ENCODE measurements around the gene PROSER3. TPM values are rescaled to one million over a fixed set of nuclear protein-coding genes. Genes with fewer than 3 reads are reported as not detected.

The PROSER3 gene
- polyA plus RNA-seq, 3 donors: 1.8 to 14.7 (median 2.9) TPM

GRCh38 chr19:35734889-35735288 lies 23.1 kb upstream of the PROSER3 start:
- 93% methylated on average over 4 of the region's 5 CpGs for WGBS (ENCODE audit: insufficient coverage)
- Mint-ChIP-seq H3K4me1 (peaks cover 7% of the 10 kb centered on the region), H3K9me3 (no peaks in the 10 kb centered on the region), H3K27ac (peak overlapping the region in 1 of 7 donors; percentile 10), H3K4me3 (no peak overlapping the region), H3K36me3 (peaks cover 70 to 93% of the 10 kb centered on the region in 2 donors), H3K27me3 (ENCODE audit: low read depth in 3 of 3) (peaks cover 0 to 1% (median 0%) of the 10 kb centered on the region in 3 donors)
- Histone ChIP-seq H3K36me3 (replicated peaks in 1 of 2; ENCODE audit: control insufficient read depth in 1 of 2, insufficient read depth in 2 of 2, low read length in 2 of 2) (peaks cover 82 to 97% of the 10 kb centered on the region in 2 donors), H3K9ac (ENCODE audit: insufficient read depth, low read length, poor library complexity, severe bottlenecking) (no peak overlapping the region), H3K4me1 (ENCODE audit: control insufficient read depth in 1 of 2, insufficient read depth in 2 of 2, low read length in 2 of 2) (peaks cover 6 to 8% of the 10 kb centered on the region in 2 donors), H3K9me3 (replicated peaks in 1 of 2; ENCODE audit: control insufficient read depth in 1 of 2, insufficient read depth in 1 of 2, low read length in 2 of 2) (no peaks in the 10 kb centered on the region), H2AFZ (ENCODE audit: insufficient read depth, low read depth, low read length, poor library complexity, severe bottlenecking) (no peak overlapping the region), H3K27ac (ENCODE audit: low read depth in 1 of 2, low read length in 2 of 2) (no peak overlapping the region), H3K27me3 (ENCODE audit: control insufficient read depth in 2 of 2, insufficient read depth in 2 of 2, low read length in 2 of 2) (no peaks in the 10 kb centered on the region), H3K4me2 (replicated peaks; ENCODE audit: extremely low read depth, low read length, poor library complexity, severe bottlenecking) (no peak overlapping the region), H3K79me2 (ENCODE audit: insufficient read depth, low read length) (peaks cover 10% of the 10 kb centered on the region), H4K20me1 (ENCODE audit: insufficient read depth, low read length) (peaks cover 85% of the 10 kb centered on the region), H3K4me3 (replicated peaks in 1 of 3; ENCODE audit: low read depth in 2 of 3, low read length in 3 of 3) (no peak overlapping the region)
- no peak for DNase-seq
- intact Hi-C loops (cut with micrococcal nuclease): no loop called here
- TF ChIP-seq, protein P1, sequence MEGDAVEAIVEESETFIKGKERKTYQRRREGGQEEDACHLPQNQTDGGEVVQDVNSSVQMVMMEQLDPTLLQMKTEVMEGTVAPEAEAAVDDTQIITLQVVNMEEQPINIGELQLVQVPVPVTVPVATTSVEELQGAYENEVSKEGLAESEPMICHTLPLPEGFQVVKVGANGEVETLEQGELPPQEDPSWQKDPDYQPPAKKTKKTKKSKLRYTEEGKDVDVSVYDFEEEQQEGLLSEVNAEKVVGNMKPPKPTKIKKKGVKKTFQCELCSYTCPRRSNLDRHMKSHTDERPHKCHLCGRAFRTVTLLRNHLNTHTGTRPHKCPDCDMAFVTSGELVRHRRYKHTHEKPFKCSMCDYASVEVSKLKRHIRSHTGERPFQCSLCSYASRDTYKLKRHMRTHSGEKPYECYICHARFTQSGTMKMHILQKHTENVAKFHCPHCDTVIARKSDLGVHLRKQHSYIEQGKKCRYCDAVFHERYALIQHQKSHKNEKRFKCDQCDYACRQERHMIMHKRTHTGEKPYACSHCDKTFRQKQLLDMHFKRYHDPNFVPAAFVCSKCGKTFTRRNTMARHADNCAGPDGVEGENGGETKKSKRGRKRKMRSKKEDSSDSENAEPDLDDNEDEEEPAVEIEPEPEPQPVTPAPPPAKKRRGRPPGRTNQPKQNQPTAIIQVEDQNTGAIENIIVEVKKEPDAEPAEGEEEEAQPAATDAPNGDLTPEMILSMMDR (IDR thresholded peaks at IDR 0.05): no peak

DNA sequence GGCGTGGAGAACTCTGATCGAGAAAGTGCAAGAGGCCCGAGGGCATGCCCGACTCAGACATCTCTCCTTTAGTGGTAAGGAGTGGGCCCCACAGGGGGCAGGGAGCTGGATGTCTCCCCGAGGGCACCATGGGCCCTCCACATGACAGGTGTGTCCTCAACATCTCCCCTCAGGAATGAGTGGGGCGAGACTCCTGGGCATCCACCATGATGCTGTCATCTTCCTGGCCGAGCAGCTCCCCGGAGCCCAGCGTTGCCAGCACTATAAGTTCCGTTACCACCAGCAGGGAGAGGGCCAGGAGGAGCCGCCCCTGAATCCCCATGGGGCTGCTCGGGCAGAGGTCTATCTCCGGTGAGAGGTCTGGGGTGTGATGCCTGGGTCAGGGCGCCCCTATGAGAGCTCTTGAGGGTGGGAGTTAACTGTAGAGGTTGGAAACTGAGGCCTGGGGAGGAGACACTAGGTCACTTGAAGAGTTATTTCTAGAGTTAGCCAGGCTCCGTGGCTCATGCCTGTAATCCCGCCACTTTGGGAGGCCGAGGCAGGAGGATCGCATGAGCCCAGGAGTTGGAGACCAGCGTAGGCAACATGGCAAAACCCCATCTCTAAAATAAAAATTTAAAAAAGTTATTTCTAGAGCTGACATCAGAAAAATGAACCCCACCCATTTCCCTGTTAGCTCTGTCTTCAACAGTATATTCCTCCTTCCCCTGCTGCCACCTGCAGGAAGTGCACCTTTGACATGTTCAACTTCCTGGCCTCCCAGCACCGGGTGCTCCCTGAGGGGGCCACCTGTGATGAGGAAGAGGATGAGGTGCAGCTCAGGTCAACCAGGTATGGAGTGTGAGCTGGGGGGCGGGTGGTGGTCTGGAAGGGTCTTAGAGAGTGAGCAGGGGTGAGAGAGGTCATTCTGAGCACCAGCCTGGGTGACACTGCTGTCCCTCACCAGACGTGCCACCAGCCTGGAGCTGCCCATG lies 20.8 kb upstream of the PROSER3 start:
- Histone ChIP-seq H3K9ac (ENCODE audit: insufficient read depth, low read length, poor library complexity, severe bottlenecking) (no peak overlapping the region), H3K79me2 (ENCODE audit: insufficient read depth, low read length) (peaks cover 23% of the 10 kb centered on the region), H4K20me1 (ENCODE audit: insufficient read depth, low read length) (peaks cover 67% of the 10 kb centered on the region), H3K27ac (ENCODE audit: low read depth in 1 of 2, low read length in 2 of 2) (peak overlapping the region in 1 of 2 donors; percentile 18), H3K9me3 (replicated peaks in 1 of 2; ENCODE audit: control insufficient read depth in 1 of 2, insufficient read depth in 1 of 2, low read length in 2 of 2) (no peaks in the 10 kb centered on the region), H3K27me3 (ENCODE audit: control insufficient read depth in 2 of 2, insufficient read depth in 2 of 2, low read length in 2 of 2) (no peaks in the 10 kb centered on the region), H3K36me3 (replicated peaks in 1 of 2; ENCODE audit: control insufficient read depth in 1 of 2, insufficient read depth in 2 of 2, low read length in 2 of 2) (peaks cover 59 to 74% of the 10 kb centered on the region in 2 donors), H3K4me2 (replicated peaks; ENCODE audit: extremely low read depth, low read length, poor library complexity, severe bottlenecking) (no peak overlapping the region), H2AFZ (ENCODE audit: insufficient read depth, low read depth, low read length, poor library complexity, severe bottlenecking) (no peak overlapping the region), H3K4me3 (replicated peaks in 1 of 3; ENCODE audit: low read depth in 2 of 3, low read length in 3 of 3) (no peak overlapping the region), H3K4me1 (ENCODE audit: control insufficient read depth in 1 of 2, insufficient read depth in 2 of 2, low read length in 2 of 2) (peaks cover 20 to 29% of the 10 kb centered on the region in 2 donors)
- no peak for DNase-seq
- Mint-ChIP-seq H3K36me3 (peaks cover 51 to 71% of the 10 kb centered on the region in 2 donors), H3K4me1 (peaks cover 20% of the 10 kb centered on the region), H3K4me3 (no peak overlapping the region), H3K9me3 (no peaks in the 10 kb centered on the region), H3K27me3 (ENCODE audit: low read depth in 3 of 3) (no peaks in the 10 kb centered on the region), H3K27ac (peak overlapping the region in 4 of 7 donors; percentile 6 to 67 (median 32))
- WGBS (ENCODE audit: insufficient coverage): 88% methylated on average over 14 of the region's 22 CpGs
- TF ChIP-seq, protein P1 (IDR thresholded peaks at IDR 0.05): no peak
- intact Hi-C loops (cut with micrococcal nuclease): no loop called here

All from CD14-positive monocyte (primary cell).